ENCODE measurements around the gene GFI1B.

The GFI1B gene

DNA sequence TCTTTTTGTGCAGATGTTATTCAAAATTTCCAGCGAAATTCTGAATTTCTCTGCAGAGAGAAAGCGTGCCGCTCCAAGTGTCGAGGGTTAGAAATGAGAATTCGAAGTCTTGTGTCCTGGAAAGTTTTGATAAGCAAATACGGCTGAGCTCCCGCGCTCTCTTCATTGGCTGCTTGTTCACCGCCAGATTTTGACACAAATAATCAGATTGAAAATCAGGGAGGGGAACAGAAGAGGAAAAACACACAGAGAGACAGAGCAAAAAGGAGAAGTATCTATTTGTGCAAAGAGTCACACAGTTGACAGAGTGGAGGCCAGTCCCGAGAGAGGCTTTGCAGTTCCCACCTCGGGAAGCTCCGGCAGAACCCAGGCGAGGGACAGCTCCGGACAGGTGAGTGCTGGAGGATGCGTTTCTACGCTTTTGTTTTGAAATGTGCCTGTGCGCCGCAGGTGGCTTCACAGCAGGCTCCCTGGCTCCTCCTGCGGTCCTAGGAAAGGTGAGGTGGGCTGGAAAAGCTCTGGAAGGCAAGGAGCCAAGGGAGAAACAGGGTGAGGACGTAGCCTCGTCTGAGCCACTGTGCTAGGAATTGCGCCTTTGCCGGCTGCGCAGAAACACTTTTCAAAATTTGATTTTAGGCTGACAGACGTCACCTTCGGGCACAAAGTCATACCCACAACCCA, at the start of gene GFI1B:
TSS of gene GFI1B (plus strand) at position 244 of the 681 bp plus-strand sequence. CDS start 7,985 bp downstream, outside the sequence.
- no peak for DNase-seq (ENCODE audit: low read depth in 2 of 2, low spot score in 1 of 2)

DNA sequence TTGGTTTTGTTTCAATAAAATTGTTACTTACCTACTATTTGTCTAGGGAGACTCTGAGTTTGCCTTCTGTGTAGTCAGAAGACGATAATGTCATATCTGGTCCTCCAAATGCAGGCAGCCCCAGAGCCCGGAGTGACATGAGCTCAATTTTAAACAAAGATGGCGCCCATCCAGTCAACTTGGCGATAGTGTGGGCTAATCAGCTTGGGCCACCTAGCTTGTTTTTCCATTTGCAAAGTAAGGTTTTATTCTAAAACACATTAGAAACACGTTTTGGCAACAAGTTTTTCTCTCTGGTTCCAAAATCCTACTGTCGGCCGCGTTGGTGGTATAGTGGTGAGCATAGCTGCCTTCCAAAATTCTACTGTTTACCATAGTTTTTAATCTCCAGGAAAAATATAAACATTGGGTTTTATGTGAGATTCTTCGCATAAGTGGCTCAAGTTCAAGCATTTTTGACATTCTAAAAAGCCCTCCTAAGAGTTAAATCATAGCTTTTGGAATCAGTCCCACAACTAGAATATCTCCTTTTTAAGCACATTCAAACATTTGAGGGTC, 47.2 kb upstream of the GFI1B start:
- no peak for DNase-seq (ENCODE audit: low read depth in 2 of 2, low spot score in 1 of 2)

DNA sequence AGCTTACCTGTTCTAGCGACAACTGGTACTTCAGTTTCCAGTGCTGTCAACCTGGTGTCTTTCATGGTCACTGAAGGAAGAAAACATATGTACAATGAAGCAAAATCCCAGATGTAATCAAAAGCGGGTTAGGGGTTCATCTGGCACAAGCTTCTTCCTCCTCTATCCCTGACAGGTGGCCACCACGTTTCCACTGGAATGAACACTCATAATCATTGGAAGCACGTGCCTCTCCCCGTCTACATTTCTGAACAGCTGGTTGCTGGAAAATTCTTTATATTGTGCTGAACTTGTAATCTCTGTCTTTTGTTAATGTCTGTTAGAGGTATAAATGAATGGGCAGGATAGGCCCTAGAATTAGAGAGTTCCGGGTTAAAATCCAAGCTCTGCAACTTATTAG, 43.5 kb upstream of the GFI1B start:
- DNase-seq (ENCODE audit: low read depth in 2 of 2, low spot score in 1 of 2): no peak

DNA sequence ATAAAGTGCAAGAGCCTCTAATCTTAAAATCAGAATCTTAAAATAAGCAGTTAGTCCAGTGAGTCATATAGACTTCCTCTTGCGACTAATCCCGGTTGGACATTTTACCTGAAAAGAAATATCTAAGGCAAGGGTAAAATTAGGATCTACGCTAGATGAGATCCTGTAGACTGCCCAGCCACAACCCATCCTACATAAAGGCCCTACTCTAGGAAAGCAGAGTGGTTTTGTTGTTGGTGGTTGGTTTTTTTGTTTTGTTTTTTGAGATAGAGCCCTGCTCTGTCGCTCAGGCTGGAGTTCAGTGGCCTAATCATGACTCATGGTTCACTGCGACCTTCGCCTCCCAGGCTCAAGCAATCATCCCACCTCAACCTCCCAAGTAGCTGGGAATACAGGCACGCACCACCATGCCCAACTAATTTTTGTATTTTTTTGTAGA, 41.0 kb upstream of the GFI1B start:
- DNase-seq (ENCODE audit: low read depth in 2 of 2, low spot score in 1 of 2): no peak

DNA sequence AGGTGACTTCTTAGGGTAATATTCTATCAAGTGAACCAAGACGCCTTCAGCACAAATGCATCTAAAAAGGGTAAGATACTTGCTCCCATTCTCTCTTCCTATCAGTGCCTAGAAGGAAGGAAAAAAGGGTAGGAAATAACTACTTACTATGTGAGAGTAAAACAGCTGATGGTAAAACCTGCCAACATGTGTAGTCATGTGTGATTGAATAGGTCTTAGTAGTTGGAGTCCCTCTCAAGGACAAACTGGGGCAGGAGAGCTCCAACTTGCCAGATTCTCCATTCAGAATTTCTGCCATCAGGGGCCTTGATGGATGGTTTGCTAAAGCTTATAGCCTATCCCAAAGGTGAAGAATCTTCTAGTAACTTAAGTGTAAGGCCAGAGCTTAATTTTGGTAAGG, 39.3 kb upstream of the GFI1B start:
- no peak for DNase-seq (ENCODE audit: low read depth in 2 of 2, low spot score in 1 of 2)

DNA sequence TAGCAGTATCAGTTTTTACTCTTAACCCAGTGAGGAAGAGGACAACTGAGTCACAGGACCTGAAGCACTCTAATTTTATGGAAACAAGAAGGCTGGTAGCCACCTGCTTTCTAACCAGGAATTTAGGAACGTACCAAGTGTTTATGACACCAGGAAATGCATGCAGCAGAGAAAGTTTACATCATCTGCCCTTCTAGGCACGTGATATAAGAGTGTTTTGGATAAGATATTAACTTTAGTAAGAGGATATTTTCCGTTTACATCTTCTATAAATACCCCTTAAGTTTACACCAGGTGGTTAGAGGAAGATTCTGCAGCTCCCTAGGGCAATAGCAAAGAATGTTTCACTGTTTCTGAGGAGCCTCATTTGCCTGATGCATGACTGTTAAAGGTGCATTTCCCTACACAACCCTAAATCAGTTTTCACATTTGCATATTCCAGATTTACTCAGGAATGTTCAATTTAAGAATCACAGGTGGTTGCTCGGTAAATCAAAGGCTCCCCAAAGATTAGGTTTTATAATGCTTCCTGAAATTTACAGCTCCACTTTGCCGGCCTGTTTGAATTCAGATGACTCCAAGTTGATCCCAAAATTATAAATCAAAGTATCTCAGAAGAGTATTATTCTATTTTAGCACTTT, 35.8 kb upstream of the GFI1B start:
- no peak for DNase-seq (ENCODE audit: low read depth in 2 of 2, low spot score in 1 of 2)

DNA sequence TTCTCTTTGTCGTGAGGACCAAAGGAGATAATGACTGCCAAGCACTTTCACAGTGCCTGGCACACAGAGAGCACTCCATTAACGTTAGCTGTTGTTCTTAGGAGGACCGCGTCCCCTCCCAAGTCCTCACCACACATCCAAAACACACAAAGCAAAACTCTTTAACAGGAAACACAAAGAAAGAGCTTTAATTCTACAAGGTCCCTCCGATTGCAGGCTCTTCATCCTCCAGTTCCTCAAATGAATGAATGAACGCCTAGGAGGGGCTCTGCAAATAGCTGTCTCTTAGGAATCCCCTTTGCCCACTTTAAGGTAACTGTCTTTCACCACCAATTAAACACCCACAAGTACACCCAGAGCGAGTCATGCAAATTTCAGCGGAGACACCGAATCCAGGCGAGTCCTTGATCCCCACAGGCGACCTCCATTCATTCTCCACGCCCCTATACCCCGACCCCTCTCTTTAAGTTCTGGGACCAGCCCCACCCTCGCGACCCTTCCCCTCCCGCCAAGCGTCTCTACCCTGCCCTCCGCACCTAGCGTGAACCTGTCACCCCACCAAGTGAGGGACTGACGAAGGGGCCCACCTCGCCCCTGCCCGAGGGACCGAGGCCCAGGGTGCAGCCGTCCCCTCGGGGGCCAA, 34.7 kb upstream of the GFI1B start:
- no peak for DNase-seq (ENCODE audit: low read depth in 2 of 2, low spot score in 1 of 2)

DNA sequence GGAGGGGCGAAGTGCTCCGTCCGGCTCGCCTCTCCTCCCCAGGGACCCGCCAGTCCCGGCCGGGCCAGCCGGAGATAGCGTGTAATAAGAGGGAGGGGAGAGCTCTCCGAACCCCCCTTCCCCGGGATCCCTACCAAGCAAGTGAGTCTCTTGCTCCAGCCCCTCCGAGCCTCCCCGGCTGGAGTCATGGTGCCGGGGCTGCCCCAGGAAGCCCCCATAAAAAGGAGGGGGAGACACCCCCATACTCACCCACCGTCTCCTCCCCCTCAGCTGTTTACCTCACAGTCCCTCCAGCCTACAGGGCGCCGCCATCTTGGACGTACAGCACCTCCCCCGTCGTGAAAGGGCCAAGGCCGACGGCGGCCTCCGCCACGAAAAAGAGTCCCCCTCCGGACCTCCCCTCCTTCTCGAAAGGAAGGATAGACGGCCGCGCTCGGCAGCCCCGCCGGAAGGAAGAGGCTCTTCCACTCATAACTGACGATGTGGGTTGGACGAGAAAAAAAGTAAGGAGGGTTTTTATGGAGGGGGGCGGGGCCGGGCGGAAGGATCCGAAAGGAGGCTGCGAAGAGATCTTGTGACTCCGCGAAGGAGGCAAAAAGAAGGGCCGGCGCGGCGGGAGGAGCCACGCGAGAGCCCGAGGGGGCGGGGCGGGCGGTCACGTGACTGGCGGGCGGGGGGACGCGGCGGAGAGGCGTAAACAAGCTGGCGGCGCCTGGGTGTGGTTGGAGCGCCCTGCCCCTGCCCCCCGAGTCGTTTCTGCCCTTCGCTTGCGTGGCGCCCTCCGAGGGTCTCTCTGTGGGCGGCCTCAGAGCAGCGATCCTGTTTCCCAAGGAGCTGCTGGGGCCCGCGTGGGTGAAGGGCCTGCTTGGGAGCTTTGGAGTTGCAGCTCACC, 34.0 kb upstream of the GFI1B start, which contains the start of gene TSC1:
TSS of gene TSC1 (minus strand) at position 323 of the 892 bp plus-strand sequence. CDS start 15,744 bp downstream, outside the sequence.
- DNase-seq (ENCODE audit: low read depth in 2 of 2, low spot score in 1 of 2): peak; percentile 95 to 96

DNA sequence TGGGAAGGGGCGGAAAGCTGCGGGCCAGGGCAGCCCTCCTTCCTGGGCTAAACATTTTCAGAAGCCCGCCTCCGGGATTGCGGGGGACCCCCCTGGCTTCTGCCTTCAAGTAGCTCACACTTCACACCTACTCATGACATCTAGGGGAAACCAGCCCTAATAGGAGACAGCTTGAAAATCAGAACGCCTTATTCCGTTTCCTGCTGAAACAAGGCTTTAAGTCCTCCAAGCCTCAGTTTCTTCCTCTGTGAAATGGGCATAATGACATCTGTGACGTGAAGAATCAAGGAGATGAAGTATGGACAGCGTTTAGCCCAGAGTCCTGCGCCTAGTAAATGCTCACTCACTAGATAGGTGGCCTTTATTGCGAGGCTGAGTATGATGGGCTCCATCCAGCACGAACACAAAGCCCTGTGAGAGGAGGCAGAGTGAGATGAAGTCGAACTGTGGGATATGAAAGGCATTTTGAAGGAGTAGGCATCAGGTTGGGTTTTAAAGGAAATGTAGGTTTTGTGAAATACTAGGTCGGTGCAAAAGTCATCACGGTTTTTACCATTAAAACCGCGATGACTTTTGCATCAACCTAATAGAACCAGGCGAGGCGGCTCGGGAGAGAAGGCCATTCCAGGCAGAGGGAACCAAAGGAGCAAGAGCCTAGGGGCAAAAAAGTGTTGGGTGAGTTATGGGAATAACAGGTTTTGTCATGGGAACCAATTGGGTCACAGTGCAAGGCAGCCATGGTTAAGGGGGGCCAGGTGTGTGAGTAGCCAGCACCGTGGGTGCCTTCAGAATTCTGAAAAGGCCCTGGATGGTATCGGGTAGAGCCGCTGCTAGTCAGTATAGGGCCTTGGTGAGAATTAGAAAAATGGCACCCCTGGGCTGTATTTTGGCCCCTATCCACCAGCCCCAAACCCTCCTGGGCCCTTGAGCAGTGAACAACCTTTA, 33.0 kb upstream of the GFI1B start:
- no peak for DNase-seq (ENCODE audit: low read depth in 2 of 2, low spot score in 1 of 2)

DNA sequence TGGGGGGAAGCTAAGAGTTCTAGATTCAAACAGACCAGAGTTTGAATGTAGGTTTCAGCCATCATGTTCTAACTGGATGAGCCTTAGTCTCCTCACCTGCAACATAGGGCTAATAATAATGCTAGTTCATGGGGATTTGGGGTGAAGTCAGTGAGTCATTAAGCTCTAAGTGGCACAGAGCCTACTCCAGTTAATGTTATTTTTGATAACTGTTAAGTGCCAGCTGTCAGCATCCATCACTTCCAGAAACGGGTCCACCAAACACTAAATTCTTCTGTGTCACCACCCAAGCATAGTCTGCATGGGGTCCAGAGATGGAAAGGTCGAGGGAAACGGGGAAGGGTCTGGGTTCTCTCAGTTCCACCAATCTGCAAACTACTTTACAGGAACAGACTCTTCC, 32.3 kb upstream of the GFI1B start:
- DNase-seq (ENCODE audit: low read depth in 2 of 2, low spot score in 1 of 2): no peak

DNA sequence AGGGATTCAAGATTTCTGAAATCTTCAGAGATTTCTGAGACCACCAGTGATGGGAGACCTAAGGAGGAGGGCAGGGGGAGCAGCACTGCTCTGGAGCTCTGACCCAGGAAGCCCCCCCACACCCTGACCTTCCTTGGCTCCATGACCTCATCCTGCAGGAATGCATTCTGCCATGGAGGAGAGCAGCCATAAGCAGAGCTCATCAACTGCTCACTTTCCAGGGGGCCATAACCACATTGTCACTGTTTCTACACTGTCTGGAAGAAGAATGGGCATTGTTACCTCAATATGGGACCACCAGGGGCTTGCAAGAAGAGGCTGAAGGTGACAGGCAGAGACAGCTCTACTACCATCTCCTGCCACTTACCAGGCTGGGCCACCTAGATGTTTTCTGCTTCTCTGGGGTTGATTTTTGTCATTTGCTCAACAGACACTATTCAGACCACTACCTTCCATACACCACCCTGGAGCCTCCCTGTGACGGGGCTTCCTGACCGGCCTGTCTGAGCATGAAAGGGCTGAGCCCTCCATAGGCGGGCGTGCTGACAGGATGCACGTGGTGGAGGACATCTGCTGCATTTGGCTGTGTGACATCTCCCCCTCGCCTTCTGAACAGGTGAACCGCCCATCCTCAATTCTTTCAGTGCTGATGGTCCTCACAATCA, 31.7 kb upstream of the GFI1B start:
- DNase-seq (ENCODE audit: low read depth in 2 of 2, low spot score in 1 of 2): no peak

DNA sequence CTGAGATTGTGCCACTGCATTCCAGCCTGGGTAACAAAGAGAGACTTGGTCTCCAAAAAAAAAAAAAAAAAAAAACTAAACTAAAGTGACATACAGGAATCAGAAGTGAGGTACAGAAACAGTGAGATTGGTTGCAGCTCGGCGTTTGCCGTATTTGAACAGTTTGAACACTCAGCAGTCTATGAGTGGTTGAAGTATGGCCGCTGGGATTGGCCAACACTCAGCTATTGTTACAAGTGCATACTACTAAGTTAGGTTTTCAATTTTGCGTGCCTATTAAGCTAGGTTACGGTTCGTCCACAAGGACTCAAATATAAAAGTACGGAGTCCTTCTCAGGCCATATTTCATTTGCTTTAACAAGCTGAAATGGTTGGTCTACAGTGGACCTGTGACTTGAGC, 30.7 kb upstream of the GFI1B start:
- no peak for DNase-seq (ENCODE audit: low read depth in 2 of 2, low spot score in 1 of 2)

DNA sequence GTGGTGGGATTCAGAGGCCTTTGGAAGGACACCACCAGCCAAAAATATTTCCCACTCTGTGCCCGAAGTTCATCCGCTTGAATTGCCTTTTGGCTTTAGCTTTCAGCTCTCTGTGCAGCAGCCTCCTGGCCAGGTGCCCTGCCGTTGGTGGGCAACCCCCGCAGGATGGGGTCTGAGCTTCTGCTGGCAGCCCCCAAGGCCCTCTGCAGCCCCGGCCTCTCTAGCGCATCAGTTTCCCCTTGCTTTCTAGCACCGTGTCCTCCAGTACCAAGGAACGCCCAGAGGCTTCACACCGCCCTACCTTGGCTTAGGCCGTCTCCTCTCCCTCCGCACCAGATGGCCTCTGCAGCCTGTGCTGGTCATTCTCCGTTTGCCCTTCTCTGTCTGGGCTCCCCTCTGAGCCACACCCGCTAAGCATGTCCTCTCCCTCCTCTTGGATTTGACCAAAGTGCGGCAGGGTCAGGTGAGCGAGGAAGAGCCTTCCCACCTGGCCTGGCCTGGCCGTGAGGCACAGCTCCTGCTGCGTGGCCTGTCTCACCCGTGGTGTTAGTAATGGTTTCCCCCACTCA, 29.9 kb upstream of the GFI1B start:
- DNase-seq (ENCODE audit: low read depth in 2 of 2, low spot score in 1 of 2): no peak

DNA sequence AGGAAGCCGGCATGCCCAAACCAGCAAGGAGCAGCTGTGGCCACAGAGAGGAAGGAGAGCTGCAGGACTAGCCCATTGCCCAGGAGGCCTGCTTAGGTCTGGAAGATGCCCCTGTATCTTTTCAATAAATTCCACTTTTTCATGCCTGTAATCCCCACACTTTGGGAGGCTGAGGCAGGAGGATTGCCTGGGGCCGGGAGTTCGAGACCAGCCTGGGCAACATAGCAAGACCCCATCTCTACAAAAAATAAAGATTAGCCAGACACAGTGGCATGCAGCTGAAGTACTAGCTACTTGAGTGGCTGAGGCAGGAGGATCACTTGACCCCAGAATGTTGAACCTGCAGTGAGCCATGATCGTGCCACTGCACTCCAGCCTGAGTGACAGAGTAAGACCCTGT, 28.8 kb upstream of the GFI1B start:
- no peak for DNase-seq (ENCODE audit: low read depth in 2 of 2, low spot score in 1 of 2)

DNA sequence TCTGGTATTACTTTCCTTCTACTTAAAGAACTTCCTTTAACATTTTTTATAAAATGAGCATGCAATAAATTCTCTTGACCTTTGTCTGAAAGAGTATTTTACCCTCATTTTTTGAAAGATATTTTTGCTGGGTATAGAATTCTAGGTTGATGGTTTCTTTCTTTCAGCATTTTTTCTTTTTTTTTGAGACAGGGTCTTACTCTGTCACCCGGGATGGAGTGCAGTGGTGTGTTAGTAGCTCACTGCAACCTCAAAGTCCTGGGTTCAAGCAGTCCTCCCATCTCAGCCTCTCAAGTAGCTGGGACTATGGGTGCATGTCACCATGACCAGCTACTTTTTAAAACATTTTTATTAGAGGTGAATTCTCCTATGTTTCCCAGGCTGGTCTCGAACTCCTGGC, 23.4 kb upstream of the GFI1B start:
- DNase-seq (ENCODE audit: low read depth in 2 of 2, low spot score in 1 of 2): no peak

DNA sequence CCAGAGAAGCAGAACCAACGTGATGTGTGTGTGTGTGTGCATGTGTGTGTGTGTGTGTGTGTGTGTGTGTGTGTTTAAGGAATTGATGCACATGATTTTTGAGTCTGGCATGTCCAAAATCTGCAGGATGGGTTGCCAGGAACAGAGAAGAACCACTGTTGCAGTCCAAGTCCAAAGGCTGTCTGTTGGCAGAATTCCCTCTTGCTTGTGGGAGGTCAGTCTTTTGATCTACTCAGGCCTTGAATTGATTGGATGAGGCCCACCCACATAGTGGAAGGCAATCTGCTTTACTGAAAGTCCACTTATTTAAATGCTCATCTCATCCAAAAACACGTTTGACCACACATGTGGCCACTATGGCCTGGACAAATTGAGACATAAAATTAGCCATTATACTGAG, 22.7 kb upstream of the GFI1B start:
- DNase-seq (ENCODE audit: low read depth in 2 of 2, low spot score in 1 of 2): no peak

DNA sequence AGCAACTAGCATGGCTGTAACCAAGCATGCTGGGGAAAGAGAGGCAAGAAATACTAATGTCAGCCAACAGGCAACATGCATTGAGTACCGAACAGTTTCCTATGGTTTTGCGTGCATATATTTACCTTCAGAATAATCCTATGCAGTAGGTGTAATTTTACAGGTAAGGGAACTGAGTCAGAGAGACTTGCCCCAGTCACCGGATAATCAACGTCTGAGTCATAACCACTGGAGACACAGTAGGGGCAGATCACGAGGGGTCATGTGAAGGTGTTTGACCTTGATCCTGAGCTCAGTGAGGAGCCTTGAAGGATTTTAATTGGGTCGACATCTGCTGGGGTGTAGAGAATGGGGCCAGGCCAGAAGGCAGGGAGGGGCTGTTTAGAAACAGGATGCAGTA, 20.7 kb upstream of the GFI1B start:
- DNase-seq (ENCODE audit: low read depth in 2 of 2, low spot score in 1 of 2): no peak

DNA sequence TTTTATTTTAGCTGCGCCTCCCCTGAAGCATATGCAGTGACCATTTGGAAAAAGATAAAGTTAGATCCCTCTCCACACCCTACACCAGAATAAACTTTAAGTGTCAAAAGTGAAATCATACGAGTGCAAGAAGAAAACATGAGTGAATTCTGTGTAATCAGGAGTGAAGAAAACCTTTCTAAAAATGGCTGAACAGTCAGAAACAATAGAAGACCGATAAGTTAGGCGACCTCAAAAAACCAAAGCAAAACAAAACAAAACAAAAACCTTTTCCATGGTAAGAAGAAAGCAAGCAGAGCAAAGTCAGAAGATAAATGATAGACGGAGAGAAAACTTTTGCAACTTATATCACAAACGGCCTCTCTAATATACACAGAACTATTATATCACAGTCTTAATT, 17.5 kb upstream of the GFI1B start:
- DNase-seq (ENCODE audit: low read depth in 2 of 2, low spot score in 1 of 2): no peak

DNA sequence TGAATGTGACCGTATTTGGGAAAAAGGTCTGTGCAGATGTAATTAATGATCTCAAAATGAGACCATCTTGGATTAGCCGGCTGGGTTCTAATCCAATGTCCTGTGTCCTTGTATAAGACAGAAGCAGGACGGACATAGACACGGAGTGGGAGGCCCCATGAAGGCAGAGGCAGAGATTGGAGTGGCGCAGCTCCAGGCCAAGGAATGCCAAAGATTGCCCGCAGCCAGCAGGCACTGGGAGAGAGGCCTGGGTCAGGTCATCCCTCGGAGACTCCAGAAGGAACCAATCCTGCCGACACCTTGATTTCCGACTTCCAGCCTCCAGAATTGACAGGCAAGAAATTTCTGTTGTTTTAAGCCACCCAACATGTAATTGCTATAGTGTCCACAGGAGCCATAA, 13.0 kb upstream of the GFI1B start:
- DNase-seq (ENCODE audit: low read depth in 2 of 2, low spot score in 1 of 2): no peak
